ENCODE results near the gene CLRN3. TPM values are rescaled to one million over a fixed set of nuclear protein-coding genes. Genes with fewer than 3 reads are reported as not detected.

The CLRN3 gene
- total RNA-seq, 4 donors from 2014 or later: 35.2 to 167 (median 77.1) TPM

DNA sequence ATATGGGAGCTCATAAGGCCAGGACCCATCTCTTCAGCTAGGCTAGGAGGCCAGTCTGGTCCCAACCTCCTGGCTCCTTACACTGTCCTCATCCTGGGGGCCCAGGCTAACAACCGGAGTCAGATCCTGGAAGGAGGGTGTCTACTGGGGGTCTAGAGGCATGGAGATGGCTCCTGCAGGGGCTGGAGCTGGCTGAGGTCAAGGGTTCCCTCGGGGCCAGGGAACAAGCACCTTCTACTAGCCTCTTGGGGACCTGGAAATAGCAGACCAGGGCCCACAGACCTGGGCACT is 37.2 kb downstream of the CLRN3 start:
- no peak overlapping the region for H3K4me3 ChIP-seq
- no peak for TF ChIP-seq POLR2A (IDR thresholded peaks at IDR 0.05)
- no peak for TF ChIP-seq EP300 (IDR thresholded peaks at IDR 0.05; ENCODE audit: low read depth)
- TF ChIP-seq CTCF (IDR thresholded peaks at IDR 0.05): no peak
- no peak for TF ChIP-seq POLR2AphosphoS5 (IDR thresholded peaks at IDR 0.05)
- no peak overlapping the region for H3K27ac ChIP-seq
- peaks cover 5% of the 10 kb centered on the region for H3K27me3 ChIP-seq
- intact Hi-C loops (cut with DNase I; ENCODE audit: low total_unique reads): no loop called here
- in situ Hi-C loops (cut with MboI; ENCODE audit: low pct_ligation_motif_present in 1 of 4, low pct_unique_long_range_greater_than_20kb in 1 of 4, low sequenced_read_pairs in 3 of 4): loop anchor here in 2 of 4 donors (10.0 kb wide), 1 partner anchor 141 kb away; no protein-coding TSS in a partner anchor
- no peak for DNase-seq
- H3K36me3 ChIP-seq: no peaks in the 10 kb centered on the region
- H3K9me3 ChIP-seq: no peaks in the 10 kb centered on the region
- WGBS, 2 donors (ENCODE audit: low coverage in 1 of 2): 79% methylated on average over 2 of the region's 2 CpGs; no CpG with 5 or more reads in 1 of the 2 donors
- peaks cover 0 to 7% (median 2%) of the 10 kb centered on the region in 4 donors for H3K4me1 ChIP-seq

DNA sequence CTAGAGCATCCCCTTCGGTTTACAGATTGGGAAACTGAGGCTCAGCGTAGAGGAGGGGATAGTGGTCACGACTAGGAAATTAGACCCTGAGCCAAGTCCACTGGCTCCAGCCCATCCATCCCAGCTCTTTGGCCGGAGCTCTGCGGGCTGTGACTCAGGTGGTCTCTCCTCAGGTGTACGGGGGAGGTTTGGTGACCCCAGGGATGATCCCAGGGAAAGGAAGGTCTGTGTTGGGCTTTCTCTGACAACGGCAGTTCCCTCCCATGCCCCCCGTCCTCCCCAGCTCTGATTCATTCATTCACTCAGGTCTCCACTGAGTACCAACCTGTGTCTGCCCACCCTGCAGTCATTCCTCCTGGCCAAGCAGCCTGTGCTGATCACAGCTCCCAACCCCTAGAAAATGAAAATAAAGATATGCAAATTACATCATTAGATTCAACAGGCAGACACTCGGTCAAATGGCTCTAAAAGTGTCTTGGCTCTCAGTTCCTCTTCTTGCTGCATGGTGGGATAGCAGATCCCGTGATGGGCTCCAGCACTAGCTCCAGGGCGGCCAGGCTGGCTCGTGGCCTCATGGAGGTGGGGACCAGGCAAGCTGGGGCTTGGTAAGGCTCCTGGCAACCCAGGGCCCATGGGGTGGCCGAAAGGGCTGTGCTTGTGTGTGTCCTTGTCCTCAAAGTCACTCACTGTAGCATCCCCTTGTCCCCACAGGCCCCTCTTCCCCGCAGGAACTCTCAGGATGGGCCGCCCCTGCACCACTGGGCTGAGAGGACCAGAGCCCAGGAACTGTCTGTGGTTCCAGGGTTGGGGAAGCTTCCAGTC is 37.8 kb downstream of the CLRN3 start:
- 71% methylated on average over 15 of the region's 15 CpGs; no CpG with 5 or more reads in 1 of the 2 donors for WGBS, 2 donors (ENCODE audit: low coverage in 1 of 2)
- Histone ChIP-seq H3K9me3 (no peaks in the 10 kb centered on the region), H3K4me1 (peaks cover 0 to 7% (median 2%) of the 10 kb centered on the region in 4 donors), H3K27ac (no peak overlapping the region), H3K27me3 (peaks cover 5% of the 10 kb centered on the region), H3K36me3 (no peaks in the 10 kb centered on the region), H3K4me3 (no peak overlapping the region)
- intact Hi-C loops (cut with DNase I; ENCODE audit: low total_unique reads): no loop called here
- peak; percentile 26 for DNase-seq
- TF ChIP-seq CTCF (IDR thresholded peaks at IDR 0.05): no peak
- TF ChIP-seq EP300 (IDR thresholded peaks at IDR 0.05; ENCODE audit: low read depth): no peak
- TF ChIP-seq POLR2A (IDR thresholded peaks at IDR 0.05): no peak
- TF ChIP-seq POLR2AphosphoS5 (IDR thresholded peaks at IDR 0.05): no peak
- in situ Hi-C loops (cut with MboI; ENCODE audit: low pct_ligation_motif_present in 1 of 4, low pct_unique_long_range_greater_than_20kb in 1 of 4, low sequenced_read_pairs in 3 of 4): loop anchor here in 2 of 4 donors (10.0 kb wide), 1 partner anchor 140 kb away; no protein-coding TSS in a partner anchor

DNA sequence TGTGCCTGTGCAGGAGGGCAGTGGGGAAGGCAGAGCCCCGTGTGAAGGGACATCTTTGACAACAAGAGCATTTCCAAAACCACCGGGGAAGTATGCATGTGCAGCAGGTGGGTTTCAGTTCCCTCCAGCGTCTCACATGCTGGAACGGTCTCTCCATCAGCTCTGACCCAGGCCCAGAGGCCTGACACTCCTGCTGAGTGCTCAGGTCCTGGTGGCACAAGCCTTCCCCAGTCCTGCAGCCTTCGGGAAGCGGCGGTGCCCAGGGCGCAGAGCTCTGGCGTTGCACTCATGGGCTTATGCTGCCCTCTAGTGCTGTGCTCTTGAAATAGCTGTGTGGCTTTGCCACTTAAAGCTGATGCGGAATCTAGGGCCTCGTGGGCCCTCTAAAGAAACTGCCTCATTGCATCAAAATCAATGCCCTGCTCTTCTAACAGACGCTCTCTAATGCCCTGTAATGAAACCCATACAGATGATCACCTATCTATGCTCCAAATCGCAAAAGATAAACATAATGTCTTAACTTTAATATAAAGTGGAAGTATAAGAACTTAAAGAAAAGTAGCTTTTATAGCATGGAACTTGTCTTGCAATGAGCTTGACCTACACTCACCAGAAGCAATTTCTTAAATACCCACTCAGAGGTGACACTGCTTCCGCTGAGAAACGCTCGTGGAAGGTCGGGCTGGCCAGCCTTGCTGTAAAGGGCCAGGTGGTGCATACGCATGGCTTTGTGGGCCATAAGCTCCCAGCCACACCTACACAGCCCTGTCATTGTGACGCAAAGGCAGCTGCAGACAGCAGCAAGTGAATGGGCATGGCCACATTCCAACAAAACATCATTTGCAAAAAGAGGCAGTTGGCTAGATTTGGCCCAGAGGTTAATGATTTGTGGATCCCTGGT is 38.6 kb downstream of the CLRN3 start:
- H3K27ac ChIP-seq: no peak overlapping the region
- peak; percentile 75 to 85 (median 82) for TF ChIP-seq CTCF (IDR thresholded peaks at IDR 0.05)
- TF ChIP-seq POLR2A (IDR thresholded peaks at IDR 0.05): no peak
- no peak overlapping the region for H3K4me3 ChIP-seq
- H3K9me3 ChIP-seq: no peaks in the 10 kb centered on the region
- no peaks in the 10 kb centered on the region for H3K36me3 ChIP-seq
- 20 to 23% methylated on average over 8 to 18 of the region's 19 CpGs for WGBS, 2 donors (ENCODE audit: low coverage in 1 of 2)
- DNase-seq: peak; percentile 59
- H3K27me3 ChIP-seq: peaks cover 5% of the 10 kb centered on the region
- H3K4me1 ChIP-seq: peaks cover 0 to 7% (median 2%) of the 10 kb centered on the region in 4 donors
- intact Hi-C loops (cut with DNase I; ENCODE audit: low total_unique reads): no loop called here
- in situ Hi-C loops (cut with MboI; ENCODE audit: low pct_ligation_motif_present in 1 of 4, low pct_unique_long_range_greater_than_20kb in 1 of 4, low sequenced_read_pairs in 3 of 4): loop anchor here in 2 of 4 donors (10.0 kb wide), 1 partner anchor 139 kb away; no protein-coding TSS in a partner anchor

GRCh38 chr10:127852456-127852855 is 40.3 kb downstream of the CLRN3 start:
- intact Hi-C loops (cut with DNase I; ENCODE audit: low total_unique reads): no loop called here
- no peak for TF ChIP-seq POLR2A (IDR thresholded peaks at IDR 0.05)
- TF ChIP-seq POLR2AphosphoS5 (IDR thresholded peaks at IDR 0.05): no peak
- no peak for TF ChIP-seq CTCF (IDR thresholded peaks at IDR 0.05)
- no peak for TF ChIP-seq EP300 (IDR thresholded peaks at IDR 0.05; ENCODE audit: low read depth)
- 82% methylated on average over 7 of the region's 7 CpGs; no CpG with 5 or more reads in 1 of the 2 donors for WGBS, 2 donors (ENCODE audit: low coverage in 1 of 2)

More at GRCh38 chr10:127852456-127852855, 40.3 kb downstream of the CLRN3 start:
- H3K9me3 ChIP-seq: no peaks in the 10 kb centered on the region
- no peak overlapping the region for H3K27ac ChIP-seq
- peaks cover 5% of the 10 kb centered on the region for H3K27me3 ChIP-seq
- H3K4me3 ChIP-seq: no peak overlapping the region
- no peak for DNase-seq
- H3K36me3 ChIP-seq: no peaks in the 10 kb centered on the region
- in situ Hi-C loops (cut with MboI; ENCODE audit: low pct_ligation_motif_present in 1 of 4, low pct_unique_long_range_greater_than_20kb in 1 of 4, low sequenced_read_pairs in 3 of 4): loop anchor here in 2 of 4 donors (10.0 kb wide), 1 partner anchor 138 kb away; no protein-coding TSS in a partner anchor
- peaks cover 0 to 7% (median 2%) of the 10 kb centered on the region in 4 donors for H3K4me1 ChIP-seq
